ENCODE results near the gene CLINT1.

DNA sequence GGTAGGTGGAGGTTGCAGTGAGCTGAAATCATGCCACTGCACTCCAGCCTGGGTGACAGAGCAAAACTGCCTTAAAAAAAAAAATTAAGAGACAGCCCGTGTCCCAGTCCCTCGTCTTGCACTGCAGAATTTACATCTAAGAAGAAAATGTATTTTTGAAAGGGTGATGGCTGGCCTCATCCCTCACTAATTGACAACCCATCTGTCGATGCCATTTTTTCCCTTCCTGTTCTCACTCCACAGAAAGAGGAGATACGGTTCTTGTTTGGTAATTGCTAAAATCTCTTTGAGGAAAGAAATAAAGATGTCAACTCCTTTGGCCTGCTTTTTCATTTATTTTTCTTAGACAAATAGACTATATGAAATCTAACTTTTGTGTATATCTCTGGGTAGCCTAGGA is 117.8 kb downstream of the CLINT1 start:
- TF ChIP-seq, protein P1, sequence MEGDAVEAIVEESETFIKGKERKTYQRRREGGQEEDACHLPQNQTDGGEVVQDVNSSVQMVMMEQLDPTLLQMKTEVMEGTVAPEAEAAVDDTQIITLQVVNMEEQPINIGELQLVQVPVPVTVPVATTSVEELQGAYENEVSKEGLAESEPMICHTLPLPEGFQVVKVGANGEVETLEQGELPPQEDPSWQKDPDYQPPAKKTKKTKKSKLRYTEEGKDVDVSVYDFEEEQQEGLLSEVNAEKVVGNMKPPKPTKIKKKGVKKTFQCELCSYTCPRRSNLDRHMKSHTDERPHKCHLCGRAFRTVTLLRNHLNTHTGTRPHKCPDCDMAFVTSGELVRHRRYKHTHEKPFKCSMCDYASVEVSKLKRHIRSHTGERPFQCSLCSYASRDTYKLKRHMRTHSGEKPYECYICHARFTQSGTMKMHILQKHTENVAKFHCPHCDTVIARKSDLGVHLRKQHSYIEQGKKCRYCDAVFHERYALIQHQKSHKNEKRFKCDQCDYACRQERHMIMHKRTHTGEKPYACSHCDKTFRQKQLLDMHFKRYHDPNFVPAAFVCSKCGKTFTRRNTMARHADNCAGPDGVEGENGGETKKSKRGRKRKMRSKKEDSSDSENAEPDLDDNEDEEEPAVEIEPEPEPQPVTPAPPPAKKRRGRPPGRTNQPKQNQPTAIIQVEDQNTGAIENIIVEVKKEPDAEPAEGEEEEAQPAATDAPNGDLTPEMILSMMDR (conservative IDR thresholded peaks at IDR 0.05; ENCODE audit: low read depth in 2 of 2), result no peak
- TF ChIP-seq POLR2AphosphoS5 (IDR thresholded peaks at IDR 0.05; ENCODE audit: low read depth) (no peak), EZH2 (IDR thresholded peaks at IDR 0.05; ENCODE audit: low read depth, unreplicated experiment) (no peak), EZH2phosphoT487 (IDR thresholded peaks at IDR 0.05; ENCODE audit: unreplicated experiment) (no peak)
- TF ChIP-seq, protein P2, sequence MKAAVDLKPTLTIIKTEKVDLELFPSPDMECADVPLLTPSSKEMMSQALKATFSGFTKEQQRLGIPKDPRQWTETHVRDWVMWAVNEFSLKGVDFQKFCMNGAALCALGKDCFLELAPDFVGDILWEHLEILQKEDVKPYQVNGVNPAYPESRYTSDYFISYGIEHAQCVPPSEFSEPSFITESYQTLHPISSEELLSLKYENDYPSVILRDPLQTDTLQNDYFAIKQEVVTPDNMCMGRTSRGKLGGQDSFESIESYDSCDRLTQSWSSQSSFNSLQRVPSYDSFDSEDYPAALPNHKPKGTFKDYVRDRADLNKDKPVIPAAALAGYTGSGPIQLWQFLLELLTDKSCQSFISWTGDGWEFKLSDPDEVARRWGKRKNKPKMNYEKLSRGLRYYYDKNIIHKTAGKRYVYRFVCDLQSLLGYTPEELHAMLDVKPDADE (IDR thresholded peaks at IDR 0.05), result no peak
